ENCODE data around the gene AFG3L2.

Gene AFG3L2

DNA sequence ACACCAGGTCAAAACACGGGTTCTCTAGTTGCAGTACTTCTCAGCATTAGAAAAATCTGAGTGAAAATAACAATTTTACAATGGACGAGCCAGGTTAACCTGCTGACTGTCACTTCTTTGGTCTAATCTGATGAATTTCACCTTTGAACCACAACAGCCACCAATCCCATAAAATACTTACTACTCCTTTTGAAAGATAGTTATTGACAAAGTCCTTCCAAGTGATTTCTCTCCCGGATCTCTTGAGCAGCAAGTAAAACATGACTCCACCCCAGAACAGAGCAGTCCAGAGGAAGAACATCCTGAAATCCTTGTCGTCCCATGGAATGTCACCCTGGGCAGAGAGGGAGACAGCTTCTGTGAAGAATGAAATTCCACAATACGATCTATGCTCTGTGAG, 10.2 kb downstream of the AFG3L2 start:
- no peak for TF ChIP-seq CTCF (IDR thresholded peaks at IDR 0.05; ENCODE audit: low read length)
- no peak for TF ChIP-seq EZH2 (IDR thresholded peaks at IDR 0.05; ENCODE audit: borderline replicate concordance, low read length)
- Histone ChIP-seq H3K4me3 (ENCODE audit: low read depth, low read length, poor library complexity, severe bottlenecking) (no peak overlapping the region), H3K27me3 (ENCODE audit: insufficient read depth, low read length) (no peaks in the 10 kb centered on the region), H3K9ac (ENCODE audit: low read length) (no peak overlapping the region), H3K4me2 (ENCODE audit: low read length) (no peak overlapping the region), H2AFZ (ENCODE audit: low read length) (no peak overlapping the region), H3K79me2 (ENCODE audit: insufficient read depth, low read length) (peaks cover 19% of the 10 kb centered on the region), H3K27ac (ENCODE audit: low read depth, low read length, poor library complexity, severe bottlenecking) (no peak overlapping the region), H3F3A (ENCODE audit: insufficient read depth, low read length) (no peaks in the 10 kb centered on the region), H3K4me1 (ENCODE audit: insufficient read depth, low read length, severe bottlenecking) (peaks cover 6% of the 10 kb centered on the region), H3K36me3 (ENCODE audit: insufficient read depth, low read length) (peaks cover 91% of the 10 kb centered on the region), H4K20me1 (ENCODE audit: insufficient read depth, low read length) (no peaks in the 10 kb centered on the region), H3K9me3 (ENCODE audit: low read length) (no peaks in the 10 kb centered on the region), H3K9me2 (ENCODE audit: low read depth, low read length) (no peaks in the 10 kb centered on the region)

DNA sequence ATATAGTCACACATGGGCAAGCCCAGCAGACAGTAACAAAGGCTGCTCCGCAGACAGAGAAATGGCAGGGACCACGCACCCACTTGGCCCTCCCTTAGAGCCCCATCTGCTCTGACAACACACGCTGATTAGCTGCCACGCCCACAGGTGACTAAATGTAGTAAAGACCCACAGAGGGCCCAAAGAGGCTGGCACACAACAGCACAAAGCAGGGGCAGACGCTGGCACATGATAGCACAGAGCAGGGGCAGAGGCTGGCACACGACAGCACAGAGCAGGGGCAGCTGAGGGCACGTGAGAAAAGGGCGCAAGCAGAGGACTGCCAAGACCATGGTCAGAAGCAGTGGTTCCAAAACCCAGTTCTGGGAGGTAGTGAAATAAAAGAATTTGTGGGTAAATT, 10.6 kb downstream of the AFG3L2 start:
- Histone ChIP-seq H3K9me3 (ENCODE audit: low read length) (no peaks in the 10 kb centered on the region), H3K9ac (ENCODE audit: low read length) (no peak overlapping the region), H3K27me3 (ENCODE audit: insufficient read depth, low read length) (no peaks in the 10 kb centered on the region), H4K20me1 (ENCODE audit: insufficient read depth, low read length) (no peaks in the 10 kb centered on the region), H3K9me2 (ENCODE audit: low read depth, low read length) (no peaks in the 10 kb centered on the region), H3K79me2 (ENCODE audit: insufficient read depth, low read length) (peaks cover 15% of the 10 kb centered on the region), H2AFZ (ENCODE audit: low read length) (no peak overlapping the region), H3K27ac (ENCODE audit: low read depth, low read length, poor library complexity, severe bottlenecking) (no peak overlapping the region), H3F3A (ENCODE audit: insufficient read depth, low read length) (no peaks in the 10 kb centered on the region), H3K4me2 (ENCODE audit: low read length) (no peak overlapping the region), H3K4me3 (ENCODE audit: low read depth, low read length, poor library complexity, severe bottlenecking) (no peak overlapping the region), H3K4me1 (ENCODE audit: insufficient read depth, low read length, severe bottlenecking) (peaks cover 10% of the 10 kb centered on the region), H3K36me3 (ENCODE audit: insufficient read depth, low read length) (peaks cover 91% of the 10 kb centered on the region)
- TF ChIP-seq CTCF (IDR thresholded peaks at IDR 0.05; ENCODE audit: low read length) (no peak), EZH2 (IDR thresholded peaks at IDR 0.05; ENCODE audit: borderline replicate concordance, low read length) (no peak)

GRCh38 chr18:12362473-12363174, 14.4 kb downstream of the AFG3L2 start:
- Histone ChIP-seq H3K36me3 (ENCODE audit: insufficient read depth, low read length) (peaks cover 98% of the 10 kb centered on the region), H4K20me1 (ENCODE audit: insufficient read depth, low read length) (no peaks in the 10 kb centered on the region), H3K27ac (ENCODE audit: low read depth, low read length, poor library complexity, severe bottlenecking) (no peak overlapping the region), H3K4me1 (ENCODE audit: insufficient read depth, low read length, severe bottlenecking) (peaks cover 11% of the 10 kb centered on the region), H3F3A (ENCODE audit: insufficient read depth, low read length) (no peaks in the 10 kb centered on the region), H3K9ac (ENCODE audit: low read length) (no peak overlapping the region), H3K9me3 (ENCODE audit: low read length) (no peaks in the 10 kb centered on the region), H3K4me2 (ENCODE audit: low read length) (no peak overlapping the region), H3K27me3 (ENCODE audit: insufficient read depth, low read length) (no peaks in the 10 kb centered on the region), H3K9me2 (ENCODE audit: low read depth, low read length) (no peaks in the 10 kb centered on the region), H2AFZ (ENCODE audit: low read length) (no peak overlapping the region), H3K4me3 (ENCODE audit: low read depth, low read length, poor library complexity, severe bottlenecking) (no peak overlapping the region), H3K79me2 (ENCODE audit: insufficient read depth, low read length) (no peaks in the 10 kb centered on the region)
- no peak for TF ChIP-seq EZH2 (IDR thresholded peaks at IDR 0.05; ENCODE audit: borderline replicate concordance, low read length)
- TF ChIP-seq CTCF (IDR thresholded peaks at IDR 0.05; ENCODE audit: low read length), result no peak

All from OCI-LY1 (cell line).